ENCODE results near the gene GAP43. TPM values are rescaled to one million over a fixed set of nuclear protein-coding genes. Genes with fewer than 3 reads are reported as not detected.

The GAP43 gene
- polyA plus RNA-seq, 1 donor = 1.4 TPM

DNA sequence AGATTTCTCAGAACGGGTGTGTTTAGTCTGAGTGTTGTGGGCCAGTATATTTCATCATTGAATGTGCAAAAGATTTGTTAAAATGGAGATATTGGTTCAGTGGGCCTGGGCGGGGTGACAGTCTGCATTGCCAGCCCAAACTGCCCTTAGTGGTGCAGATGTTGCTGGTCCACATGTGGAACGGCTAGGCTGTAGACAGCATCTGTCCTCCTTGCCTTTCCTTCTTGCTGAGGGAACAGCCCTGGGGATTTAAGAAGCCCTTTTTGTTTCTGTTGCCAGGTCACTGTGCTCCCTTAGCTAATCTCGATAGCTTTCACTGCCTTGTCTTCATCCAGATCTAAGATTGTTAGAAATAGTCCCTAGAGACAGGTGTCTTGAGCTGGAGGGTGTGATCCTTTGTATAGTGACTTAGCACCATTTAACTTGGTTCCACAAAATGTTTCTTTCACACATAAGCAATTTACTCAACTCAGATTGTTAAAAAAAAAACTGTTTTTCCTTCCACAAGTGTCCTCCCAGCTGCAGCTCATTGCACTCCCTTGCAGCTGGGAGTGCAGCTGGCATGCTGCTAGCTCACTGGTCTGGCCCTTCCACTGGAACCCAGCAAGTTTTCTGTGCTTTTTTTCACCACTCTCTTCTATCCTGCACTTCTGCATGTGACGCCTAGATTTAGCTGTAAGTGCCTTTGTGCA lies 37.5 kb downstream of the GAP43 start:
- DNase-seq (ENCODE audit: low read depth) = no peak

DNA sequence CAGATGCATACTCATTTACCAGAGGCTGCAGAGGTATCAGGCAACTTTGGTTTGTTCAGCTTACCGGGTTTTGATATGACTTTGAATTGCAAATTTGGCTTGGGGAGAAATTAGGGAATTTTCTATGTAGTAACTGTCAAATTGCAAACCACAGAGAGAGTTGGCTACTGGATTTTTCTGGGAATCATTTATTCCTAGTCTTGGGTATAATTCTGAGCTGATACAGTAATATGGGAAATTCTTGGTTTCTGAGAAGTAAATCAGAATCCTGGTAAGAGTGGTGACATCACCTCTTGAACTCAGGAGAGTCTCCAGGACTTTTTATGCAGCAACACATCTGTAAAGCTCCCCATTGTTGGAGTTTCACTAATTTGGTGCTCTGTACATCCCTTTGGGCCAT lies 39.0 kb downstream of the GAP43 start:
- no peak for DNase-seq (ENCODE audit: low read depth)

DNA sequence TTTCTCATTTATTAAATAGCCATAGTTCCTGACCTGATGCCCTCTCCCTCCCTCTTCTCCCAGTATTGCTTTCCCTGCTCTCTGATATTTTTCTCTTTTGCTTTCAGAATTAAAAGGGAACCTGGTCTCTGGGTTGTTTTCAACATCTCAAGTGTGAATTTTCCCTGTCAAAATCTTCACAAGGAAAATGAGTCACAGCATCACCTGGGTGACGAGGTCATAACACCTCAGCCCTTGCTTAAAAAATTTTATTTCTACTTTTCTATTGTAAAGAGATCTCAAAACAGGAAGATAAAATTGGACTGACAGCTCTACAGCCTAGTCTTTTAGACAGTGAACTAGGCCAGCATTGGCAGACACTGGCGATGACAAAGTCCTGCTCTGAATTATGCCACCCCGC lies 40.1 kb downstream of the GAP43 start:
- DNase-seq (ENCODE audit: low read depth) = no peak

DNA sequence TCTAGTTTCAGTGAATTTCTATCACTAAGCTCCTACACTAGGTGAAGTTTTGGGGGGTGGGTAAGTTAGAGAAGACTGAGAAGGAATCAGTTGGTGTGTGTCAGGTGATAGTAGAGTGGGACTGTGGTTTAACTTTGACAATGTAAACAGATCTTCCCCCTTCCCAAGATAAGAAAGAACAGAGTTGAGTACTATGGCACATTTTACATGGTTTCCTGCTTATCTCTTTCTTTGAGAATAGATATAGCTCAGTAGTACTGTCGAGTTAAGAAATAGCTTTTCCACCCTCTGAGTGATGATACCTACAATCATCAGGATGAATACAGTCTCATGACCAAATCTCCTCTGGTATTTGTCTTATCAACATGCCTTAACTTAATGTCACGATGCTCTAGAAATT lies 42.8 kb downstream of the GAP43 start:
- no peak for DNase-seq (ENCODE audit: low read depth)

DNA sequence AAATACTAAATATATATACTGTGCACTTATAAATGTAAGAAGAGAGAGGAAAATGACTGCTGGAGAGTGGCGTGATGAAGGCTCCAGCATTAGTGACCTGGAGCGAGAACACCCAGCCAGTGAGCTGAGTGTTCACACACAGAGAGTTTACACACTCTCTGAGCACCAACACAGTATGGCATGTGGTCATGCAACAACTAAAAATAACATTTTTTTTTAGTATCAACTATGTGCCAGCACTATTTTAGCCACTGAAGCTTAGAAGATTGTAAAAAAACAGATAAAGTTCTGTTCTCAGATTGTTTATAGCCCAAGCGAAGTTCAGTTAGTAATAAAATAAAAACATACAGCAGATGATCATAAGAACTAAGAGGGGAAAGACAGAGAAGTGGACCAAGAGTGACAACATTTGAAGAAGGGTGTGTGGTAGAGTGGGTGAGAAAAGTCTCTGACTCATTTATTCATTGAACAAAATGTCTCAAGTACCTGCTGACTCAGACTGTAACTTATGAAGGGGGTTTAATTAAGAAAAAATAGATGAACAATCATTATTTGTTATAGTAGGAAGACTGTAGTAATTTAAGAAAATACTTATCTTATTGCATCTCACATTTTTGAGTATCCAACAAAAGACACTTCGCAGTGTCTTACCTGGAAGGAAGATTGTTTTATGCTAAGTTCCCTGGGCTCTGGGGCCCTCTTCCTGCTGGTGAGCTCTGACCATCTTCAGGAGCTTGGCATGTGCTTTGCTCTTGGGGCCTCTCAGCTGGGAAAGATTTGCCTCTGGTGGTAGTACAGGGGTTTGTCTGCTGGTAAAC lies 43.8 kb downstream of the GAP43 start:
- DNase-seq (ENCODE audit: low read depth) = no peak

DNA sequence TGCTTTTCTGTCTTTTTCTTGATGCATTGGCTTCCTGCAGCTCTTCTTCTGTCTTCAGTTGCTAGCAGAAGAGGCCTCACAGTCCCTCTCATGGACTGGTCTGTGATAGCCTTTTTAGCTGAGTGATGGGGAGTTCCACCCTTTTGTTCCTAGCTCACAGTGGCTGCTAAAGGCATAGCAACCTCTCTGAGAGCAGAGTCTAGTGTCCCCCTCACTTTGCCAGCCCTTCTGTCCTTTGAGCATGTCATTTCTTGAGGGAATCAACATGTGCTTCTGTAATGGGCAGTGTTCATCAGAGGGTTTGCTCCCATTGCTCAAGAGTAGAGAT lies 44.4 kb downstream of the GAP43 start:
- no peak for DNase-seq (ENCODE audit: low read depth)

DNA sequence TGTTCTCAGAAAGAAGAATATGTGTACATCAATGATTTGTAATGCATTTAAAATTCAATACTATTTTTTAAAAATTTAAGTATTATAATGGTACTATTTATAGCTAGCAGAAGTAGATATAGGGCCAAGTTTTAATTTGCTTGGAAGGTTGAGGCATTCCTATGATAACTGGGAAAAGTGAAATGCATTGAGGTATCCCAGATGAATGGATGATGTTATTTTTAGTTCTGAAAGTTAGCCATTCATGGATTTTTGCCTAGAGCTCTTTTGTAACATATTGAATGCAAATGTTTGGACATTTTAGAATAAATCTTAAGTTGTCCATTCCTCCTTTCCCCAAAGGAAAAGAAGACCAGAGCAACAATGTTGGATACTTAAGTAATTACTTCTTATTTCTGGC lies 47.6 kb downstream of the GAP43 start:
- no peak for DNase-seq (ENCODE audit: low read depth)

DNA sequence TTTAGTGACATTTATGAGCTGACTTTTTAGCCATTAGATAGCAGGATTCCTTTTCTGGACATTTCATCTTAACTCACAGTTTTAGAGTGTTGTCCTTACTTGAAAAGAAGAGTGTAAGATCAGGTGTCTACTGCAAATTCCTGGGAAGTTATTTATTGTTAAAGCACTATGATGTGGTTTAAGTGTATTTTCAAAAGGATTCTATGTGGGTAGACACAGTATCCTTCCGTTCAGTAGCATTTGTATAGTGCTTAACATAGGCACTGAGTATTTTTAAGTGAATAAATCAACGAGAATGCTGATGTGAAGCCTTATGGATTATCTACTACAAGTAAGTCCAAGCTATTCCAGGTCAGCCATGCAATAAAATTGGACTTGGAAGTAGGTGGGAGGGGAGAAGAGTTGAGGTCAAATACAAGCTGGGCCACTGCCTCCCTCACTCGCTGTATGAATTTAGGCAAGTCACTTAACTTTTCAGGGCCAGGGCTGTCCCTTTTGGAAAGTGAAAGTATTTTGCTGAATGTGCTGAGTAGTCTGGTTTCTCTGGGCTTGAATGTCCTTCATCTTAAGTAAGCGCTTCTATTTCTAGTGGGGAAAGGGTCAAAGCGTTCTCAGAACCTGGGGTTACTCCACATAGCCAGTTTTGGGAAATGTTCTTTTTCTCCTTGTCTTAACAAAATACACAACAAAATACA lies 48.6 kb downstream of the GAP43 start:
- DNase-seq (ENCODE audit: low read depth) = no peak

DNA sequence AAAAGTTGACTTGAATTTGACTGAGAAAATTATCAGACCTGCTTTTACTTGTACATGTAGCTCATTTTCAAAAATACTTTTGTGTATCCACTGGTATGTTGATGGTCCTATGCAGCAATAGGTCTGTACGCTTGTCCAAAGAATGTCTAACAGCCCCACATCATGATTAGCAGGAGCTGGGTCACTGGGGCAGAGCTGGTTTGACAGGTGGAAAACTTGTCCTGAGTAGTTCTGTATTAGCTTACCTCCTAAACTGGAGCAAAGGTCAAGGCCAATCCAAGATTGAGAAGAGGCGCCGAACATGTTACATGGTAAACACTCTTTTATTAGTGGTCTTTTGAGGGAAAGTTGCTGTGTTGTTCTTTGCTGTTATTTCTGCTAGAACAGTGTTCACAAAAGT lies 50.6 kb downstream of the GAP43 start:
- no peak for DNase-seq (ENCODE audit: low read depth)

DNA sequence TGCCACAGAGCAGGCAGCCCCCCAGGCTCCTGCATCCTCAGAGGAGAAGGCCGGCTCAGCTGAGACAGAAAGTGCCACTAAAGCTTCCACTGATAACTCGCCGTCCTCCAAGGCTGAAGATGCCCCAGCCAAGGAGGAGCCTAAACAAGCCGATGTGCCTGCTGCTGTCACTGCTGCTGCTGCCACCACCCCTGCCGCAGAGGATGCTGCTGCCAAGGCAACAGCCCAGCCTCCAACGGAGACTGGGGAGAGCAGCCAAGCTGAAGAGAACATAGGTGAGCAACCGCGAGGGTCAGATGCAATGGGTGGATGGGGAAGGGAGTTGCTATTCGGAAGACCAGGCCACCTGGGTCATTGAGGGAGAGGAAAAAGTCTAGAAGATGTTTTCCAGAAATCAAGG lies 53.0 kb downstream of the GAP43 start:
- no peak for DNase-seq (ENCODE audit: low read depth)

DNA sequence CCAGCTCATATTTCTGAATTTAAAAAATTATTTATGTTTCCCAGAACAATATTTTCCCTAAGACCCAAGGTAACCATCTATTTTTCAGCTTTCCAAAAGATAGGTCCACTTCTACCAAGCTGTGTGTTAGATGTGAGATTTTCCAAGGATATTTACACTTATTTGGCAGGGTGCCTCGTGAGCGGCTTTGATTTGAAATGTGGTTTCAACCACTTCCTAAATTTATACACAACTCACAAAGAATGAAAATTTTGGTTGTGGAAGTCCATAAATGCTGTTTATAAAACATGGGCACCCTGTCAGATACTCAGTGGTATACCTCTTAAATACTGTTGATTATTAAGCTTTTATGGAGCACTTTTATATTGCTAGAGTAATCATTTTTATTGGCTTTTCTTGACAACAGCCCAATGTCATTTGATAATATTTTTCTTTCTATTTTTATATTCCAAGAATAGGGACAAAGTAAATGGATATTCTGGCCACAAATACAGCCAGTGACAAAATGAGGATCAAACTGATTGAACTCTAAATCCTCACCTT lies 57.6 kb downstream of the GAP43 start:
- no peak for DNase-seq (ENCODE audit: low read depth)

DNA sequence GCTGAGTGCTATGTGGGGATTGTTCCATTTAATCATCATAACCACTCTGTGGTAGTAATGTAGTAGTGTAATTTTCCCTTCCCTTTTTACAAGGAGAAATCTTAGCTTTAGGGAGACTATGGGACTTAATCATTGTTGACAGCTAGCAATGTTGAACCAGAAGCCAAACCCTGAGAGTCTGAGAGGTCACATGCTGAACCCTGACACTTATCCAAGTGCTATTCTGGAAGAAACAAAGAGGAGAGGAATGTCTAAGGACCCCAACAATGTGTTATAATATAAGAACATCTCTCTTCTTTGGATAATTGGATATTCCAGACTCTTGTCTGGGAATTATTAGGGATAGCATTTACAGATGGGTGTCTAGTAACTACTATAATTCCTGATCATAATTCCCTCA lies 58.4 kb downstream of the GAP43 start:
- no peak for DNase-seq (ENCODE audit: low read depth)

DNA sequence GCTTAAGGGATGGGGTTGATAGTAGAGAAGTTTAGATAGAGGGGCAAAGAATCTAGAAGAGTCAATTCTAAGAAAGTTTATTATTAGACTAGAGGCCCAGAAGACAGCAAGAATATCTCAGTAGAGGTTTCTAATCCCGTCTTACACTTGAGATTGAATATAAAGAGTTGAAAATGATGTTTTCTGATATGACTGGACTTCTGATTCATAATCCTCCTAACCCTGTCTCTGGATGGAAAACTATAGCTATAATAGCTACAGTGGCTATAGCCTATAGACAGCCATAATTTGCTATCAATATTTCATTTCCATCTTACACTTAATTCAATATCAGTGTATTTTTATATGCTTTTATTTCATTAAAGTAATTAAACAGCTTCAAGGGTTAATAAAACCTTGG lies 60.0 kb downstream of the GAP43 start:
- no peak for DNase-seq (ENCODE audit: low read depth)

DNA sequence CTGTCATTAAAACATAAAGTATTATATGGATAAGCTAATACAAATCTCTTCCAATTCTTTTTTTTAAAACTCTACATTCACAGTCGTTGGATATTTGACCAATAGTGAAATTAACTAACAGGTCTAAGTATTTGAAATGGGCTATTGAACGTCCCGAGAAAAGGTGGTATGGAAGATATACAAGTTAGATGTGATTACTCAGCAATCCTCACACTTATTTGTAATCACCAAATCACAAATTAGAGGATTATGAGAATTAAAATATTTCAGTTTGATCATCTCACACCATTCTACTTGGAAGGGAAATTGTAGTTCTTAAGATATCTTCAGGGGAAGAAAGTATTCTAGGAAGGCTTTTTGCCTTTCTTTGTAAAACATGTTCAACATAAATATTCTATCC lies 60.5 kb downstream of the GAP43 start:
- DNase-seq (ENCODE audit: low read depth) = no peak

DNA sequence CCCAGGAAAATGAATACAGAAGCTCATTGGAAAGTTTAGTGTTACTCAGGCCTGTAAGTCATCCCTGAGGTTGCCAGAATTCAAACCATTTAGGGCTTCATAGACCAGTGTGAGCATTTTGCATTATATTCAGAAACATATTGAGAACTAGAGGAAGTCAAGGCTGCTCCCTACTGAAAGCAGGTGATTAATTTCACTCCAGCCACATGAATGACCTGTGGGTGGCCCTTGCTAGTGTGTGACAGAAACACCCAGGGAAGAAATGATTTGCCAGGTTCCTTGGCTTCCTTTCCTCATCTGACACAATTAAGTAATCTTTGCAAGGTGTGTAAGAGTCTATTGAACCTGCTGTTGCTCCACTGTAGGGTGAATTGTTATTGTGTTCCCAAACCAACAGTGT lies 61.8 kb downstream of the GAP43 start:
- no peak for DNase-seq (ENCODE audit: low read depth)

DNA sequence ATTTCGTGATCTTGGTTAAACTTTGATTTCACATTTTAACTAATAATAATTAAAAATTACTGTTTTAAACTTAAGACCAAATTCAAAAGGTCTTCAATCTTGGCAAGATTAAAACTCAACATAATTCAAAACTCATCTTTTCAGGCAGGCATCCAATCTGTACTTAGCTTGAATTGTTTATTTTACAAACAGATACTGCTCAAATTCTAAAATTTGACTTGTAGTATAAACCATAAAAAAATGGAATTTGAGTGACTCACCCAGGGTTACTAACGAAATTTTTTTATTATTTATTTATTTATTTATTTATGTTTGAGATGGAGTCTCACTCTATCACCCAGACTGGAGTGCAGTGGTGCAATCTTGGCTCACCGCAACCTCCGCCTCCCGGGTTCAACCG lies 64.4 kb downstream of the GAP43 start:
- DNase-seq (ENCODE audit: low read depth) = no peak

DNA sequence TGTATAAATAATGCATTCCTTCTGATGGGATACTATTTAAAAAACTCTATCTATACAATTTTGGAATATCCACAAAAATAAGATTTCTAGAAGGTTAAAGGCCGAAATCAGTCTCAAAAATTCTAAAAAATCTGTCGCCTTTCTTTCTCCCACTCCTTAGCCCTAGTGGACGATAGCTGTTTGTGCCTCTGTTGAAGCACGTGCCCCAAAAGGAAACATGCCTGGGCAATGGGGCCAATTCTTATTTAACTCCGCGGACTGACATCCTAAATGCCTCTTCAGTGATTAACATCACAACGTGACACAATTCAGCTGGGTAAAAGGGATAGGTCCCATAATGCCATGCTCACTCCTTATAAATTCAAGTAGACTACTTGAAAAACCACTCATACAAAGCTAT lies 65.1 kb downstream of the GAP43 start:
- DNase-seq (ENCODE audit: low read depth) = no peak

DNA sequence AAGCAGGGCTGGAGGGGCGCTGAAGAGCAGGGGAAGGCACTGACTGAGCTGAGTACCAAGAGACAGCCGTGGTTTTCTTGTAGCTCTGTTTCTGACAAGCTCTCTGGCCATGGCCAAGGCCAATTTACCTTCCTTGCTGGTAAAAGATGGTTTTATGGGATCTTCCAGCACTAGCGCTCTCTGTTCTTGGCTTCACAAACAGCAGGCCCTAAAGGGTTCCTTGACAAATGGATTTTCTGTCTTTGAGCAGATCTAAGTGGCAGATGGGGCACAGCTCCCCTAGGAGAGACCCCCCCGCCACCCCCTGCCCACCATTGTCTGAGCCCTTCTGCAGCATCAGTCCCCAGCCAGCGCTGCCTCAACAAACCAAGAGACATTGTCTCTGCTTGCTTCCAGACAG lies 66.6 kb downstream of the GAP43 start:
- no peak for DNase-seq (ENCODE audit: low read depth)

DNA sequence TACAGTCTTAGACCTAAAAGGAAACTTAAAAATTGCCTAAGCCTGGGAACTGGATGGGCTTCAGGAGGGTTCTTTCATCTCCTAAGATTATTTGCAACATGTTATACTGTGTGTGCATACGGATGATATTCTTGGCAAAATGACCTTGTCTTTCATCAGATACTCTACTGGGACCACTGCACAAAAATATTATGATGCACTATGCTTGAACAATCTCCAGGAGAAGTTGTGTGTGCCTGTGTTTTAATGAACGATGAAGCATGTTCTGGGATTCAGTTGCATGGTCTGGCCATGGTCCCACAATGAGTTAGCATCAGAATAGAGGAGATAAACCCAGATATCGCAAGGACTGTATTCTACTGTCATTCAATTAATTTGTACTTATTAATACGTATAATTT lies 68.7 kb downstream of the GAP43 start:
- no peak for DNase-seq (ENCODE audit: low read depth)

DNA sequence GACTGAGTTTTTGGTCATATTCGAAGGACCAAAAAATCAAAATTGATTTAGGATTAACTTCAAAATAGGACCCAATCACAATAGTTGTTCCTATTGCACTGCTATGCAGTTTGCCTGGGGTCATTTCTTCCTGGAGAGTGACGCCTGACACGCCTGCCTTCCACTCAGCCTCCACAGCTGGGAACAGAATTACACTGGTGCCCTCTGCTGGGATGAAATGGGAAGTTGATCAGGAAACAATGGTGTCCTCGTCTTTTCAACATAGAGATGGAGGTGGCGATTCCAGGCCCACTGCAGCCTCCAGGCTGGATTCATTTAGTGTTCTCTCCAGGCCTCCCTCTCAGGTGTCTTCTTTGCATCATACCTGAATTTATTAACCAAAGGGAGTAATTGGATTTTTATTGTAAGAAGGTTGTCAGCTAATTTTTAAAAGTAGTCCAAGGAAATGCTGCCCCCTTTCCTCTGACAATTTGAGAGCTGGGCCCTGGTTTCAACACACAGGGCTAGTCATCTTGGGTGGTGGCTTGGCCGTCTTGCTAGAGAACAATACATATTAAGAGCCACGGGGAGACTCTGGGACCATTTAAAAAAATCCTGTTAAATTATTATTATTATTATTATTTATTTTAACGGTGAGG lies 69.7 kb downstream of the GAP43 start:
- DNase-seq (ENCODE audit: low read depth) = peak; percentile 47

DNA sequence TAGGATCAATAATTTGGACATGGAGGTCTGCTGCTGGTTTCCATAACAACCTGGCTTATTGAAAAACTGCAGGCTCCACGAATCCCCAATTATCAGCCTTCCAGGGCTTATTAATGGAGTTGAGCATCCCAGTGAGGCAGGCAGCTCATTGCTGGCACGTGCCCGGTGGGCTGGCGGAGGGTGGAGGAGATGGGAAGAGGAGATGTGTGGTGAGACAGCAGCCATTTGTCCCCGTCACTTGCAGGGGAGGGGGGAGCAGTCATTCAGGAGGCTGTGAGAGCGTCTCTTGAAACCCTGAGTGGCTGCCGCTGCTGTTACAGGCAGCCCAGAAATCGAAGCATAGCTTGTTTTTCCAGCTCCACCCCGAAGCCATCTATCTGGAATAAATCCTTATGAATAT lies 70.6 kb downstream of the GAP43 start:
- no peak for DNase-seq (ENCODE audit: low read depth)

DNA sequence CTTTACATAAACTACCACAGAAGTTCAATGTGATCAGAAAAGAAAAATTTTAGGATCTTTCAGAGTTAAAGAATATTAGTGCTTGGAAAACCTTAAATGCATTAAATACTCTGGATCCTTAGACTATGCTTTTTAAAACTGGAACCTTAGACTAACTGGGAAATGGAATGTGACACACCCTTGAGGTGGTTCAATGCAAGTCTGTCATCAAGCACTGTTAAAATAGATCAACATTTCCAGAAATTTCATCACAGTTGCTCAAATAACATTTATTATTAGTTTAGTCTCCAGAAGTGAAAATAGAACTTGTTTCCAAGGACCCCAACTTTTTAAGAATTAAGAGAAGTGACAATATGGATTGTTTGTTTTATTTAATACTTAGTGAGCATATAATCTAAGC lies 71.8 kb downstream of the GAP43 start:
- DNase-seq (ENCODE audit: low read depth) = no peak
